Activated naive CD4-positive, alpha-beta T cell treated with anti-CD3 and anti-CD28 coated beads for 36 hours (primary cell): ENCODE data around the gene CNTRL. TPM values are rescaled to one million over a fixed set of nuclear protein-coding genes. Genes with fewer than 3 reads are reported as not detected.
"Not testable (repeated sequence)": the region's sequence is repeated elsewhere in the genome, so short reads cannot be mapped to it uniquely, and the experiment has no call there.

Source experiments
- CTCF ChIA-PET: fragments of 350-600 bp; sonication (Branson Sonifier 250); formaldehyde crosslinking; loops from one replicate; lab custom pipeline; 2021; ENCODE audit warnings: antibody characterized with exemption; lab: Charles Lee
- DNase-seq: peaks from one replicate; pipeline ENCODE4 v3.0.0-alpha.2; 2020
- H3K27ac Mint-ChIP-seq: one replicate; pipeline ENCODE4 v1.8.0; 2021; ENCODE audit warnings: mild to moderate bottlenecking, mixed read lengths
- H3K27me3 Mint-ChIP-seq: one replicate; pipeline ENCODE4 v1.8.0; 2021; ENCODE audit warnings: low read depth, mixed read lengths
- H3K36me3 Mint-ChIP-seq: one replicate; pipeline ENCODE4 v1.8.0; 2021; ENCODE audit warnings: low read depth, mixed read lengths
- H3K4me1 Mint-ChIP-seq: one replicate; pipeline ENCODE4 v1.8.0; 2021; ENCODE audit warnings: low read depth, mixed read lengths
- H3K4me3 Mint-ChIP-seq: one replicate; pipeline ENCODE4 v1.8.0; 2021; ENCODE audit warnings: mild to moderate bottlenecking, moderate library complexity, mixed read lengths
- H3K9me3 Mint-ChIP-seq: one replicate; pipeline ENCODE4 v1.8.0; 2021; ENCODE audit warnings: mixed read lengths
- intact Hi-C: fragments of 100-400 bp; cut with micrococcal nuclease; formaldehyde crosslinking; loops from one replicate; pipeline ENCODE4 v1.15.1; 2023
- total RNA-seq, 2 experiments: library from RNA; stranded (reverse); gene quantifications; one replicate each; pipeline ENCODE4 v1.2.3, GENCODE V29; 2021

The CNTRL gene
- total RNA-seq, 2 experiments from 2014 or later, result 59.4 to 63.6 TPM

DNA sequence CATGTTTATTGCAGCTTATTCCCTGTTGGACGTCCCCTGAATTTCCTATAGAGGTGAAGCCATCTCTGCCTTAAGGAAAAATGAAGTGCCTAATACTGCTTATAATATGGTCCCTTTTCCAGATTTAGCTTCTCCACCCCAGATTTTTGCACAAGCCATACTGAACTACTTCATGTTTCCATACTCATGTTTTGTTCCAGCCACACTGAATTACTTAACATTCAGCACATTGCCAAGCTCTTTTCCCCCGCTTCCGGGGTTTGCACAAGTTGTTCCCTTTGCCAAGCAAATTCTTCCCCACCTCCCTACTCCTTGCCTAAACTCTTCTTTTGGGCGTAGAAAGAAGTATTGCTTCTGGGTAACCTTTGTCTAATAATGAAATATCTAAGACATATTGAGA, 1.7 kb upstream of the CNTRL start:
- Mint-ChIP-seq H3K36me3 (peaks cover 2% of the 10 kb centered on the region), H3K4me3 (peak overlapping the region; percentile 100), H3K4me1 (peaks cover 45% of the 10 kb centered on the region)

DNA sequence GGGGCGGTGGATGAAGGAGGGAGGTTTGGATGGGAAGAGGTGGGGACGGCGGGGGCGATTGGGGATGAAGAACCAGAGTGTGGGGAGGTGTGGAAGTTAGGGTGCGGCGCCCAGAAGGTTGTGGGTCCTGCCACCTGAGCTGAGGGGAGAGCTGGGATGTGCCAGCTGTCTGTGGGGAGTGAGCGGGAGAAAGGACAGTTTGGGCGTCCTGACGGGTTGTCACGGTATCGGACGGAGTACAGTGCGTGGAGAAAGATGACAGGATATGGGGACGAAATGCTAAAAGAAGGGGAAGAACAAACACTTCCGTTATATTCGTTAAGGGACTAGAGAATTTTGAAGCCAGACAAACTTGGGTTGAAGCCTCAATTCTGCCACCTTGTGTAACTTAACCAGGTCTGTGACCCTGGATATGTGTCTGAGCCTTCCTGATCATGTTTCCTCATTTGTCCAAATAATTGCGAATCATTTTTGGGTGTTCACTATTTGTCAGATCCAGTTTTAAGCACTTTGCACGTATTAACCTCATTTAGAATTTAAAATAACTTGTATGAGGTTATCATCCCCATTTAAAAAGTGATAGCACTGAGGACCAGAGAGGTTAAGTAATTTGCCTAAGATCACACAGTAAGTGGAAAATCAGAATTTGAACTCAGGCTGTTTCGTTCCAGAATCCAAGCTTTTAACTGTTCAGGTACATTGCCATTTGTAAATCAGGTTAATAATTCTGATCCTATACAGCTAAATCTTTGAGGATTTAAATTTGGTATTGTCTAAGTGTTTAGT, 689 bp downstream of the CNTRL start:
- peak overlapping the region; percentile 100 for H3K4me3 Mint-ChIP-seq
- peaks cover 47% of the 10 kb centered on the region for H3K4me1 Mint-ChIP-seq
- peaks cover 3% of the 10 kb centered on the region for H3K9me3 Mint-ChIP-seq
- H3K27ac Mint-ChIP-seq, result peak overlapping the region; percentile 94
- peaks cover 8% of the 10 kb centered on the region for H3K36me3 Mint-ChIP-seq
- peak; percentile 33 for DNase-seq
- CTCF ChIA-PET, result interaction anchor here (0.8 to 1.8 kb wide), 4 partner anchors 15 to 320 kb away, joined by 3 to 6 read pairs (median 4); no protein-coding TSS in a partner anchor
- intact Hi-C loops, result loop anchor here (1.0 to 10.0 kb wide), 5 partner anchors 94 to 461 kb away; partner anchors contain the start of gene TRAF1
- no peaks in the 10 kb centered on the region for H3K27me3 Mint-ChIP-seq

More for the DNA sequence above, 1.7 kb upstream of the CNTRL start:
- Mint-ChIP-seq H3K9me3 (peaks cover 8% of the 10 kb centered on the region), H3K27me3 (no peaks in the 10 kb centered on the region), H3K27ac (peak overlapping the region; percentile 11)
- intact Hi-C loops, result loop anchor here (10.0 kb wide), 1 partner anchor 458 kb away; no protein-coding TSS in a partner anchor
- CTCF ChIA-PET, result interaction anchor here (0.6 to 5.0 kb wide), 4 partner anchors 13 to 380 kb away, joined by 3 to 24 read pairs (median 4); no protein-coding TSS in a partner anchor
- no peak for DNase-seq

DNA sequence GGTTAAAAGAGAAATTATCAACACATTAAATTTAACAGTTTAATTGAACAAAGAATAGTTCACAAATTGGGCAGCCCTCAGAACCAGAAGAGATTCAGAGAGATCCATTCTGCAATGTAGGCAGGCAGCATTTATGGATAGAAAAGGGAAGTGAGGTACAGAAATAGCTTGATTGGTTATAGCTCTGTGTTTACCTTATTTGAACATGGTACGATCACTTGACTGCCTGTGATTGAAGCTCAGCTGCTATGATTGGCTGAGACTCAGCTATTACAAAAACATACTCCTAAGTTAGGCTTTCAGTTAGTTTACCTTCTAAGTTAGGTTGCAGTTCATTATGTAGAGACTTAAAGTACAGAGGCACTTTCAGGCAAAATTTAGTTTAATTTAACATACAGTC, 7.3 kb downstream of the CNTRL start:
- CTCF ChIA-PET, result interaction anchor here (1.3 to 2.1 kb wide), 2 partner anchors 11 to 22 kb away, joined by 6 to 7 read pairs; no protein-coding TSS in a partner anchor
- H3K27ac Mint-ChIP-seq, result no peak overlapping the region
- no peak overlapping the region for H3K4me3 Mint-ChIP-seq
- peaks cover 29% of the 10 kb centered on the region for H3K36me3 Mint-ChIP-seq
- H3K27me3 Mint-ChIP-seq, result no peaks in the 10 kb centered on the region
- H3K9me3 Mint-ChIP-seq, result no peaks in the 10 kb centered on the region
- peaks cover 14% of the 10 kb centered on the region for H3K4me1 Mint-ChIP-seq
- intact Hi-C loops, result no loop called here
- DNase-seq, result no peak

DNA sequence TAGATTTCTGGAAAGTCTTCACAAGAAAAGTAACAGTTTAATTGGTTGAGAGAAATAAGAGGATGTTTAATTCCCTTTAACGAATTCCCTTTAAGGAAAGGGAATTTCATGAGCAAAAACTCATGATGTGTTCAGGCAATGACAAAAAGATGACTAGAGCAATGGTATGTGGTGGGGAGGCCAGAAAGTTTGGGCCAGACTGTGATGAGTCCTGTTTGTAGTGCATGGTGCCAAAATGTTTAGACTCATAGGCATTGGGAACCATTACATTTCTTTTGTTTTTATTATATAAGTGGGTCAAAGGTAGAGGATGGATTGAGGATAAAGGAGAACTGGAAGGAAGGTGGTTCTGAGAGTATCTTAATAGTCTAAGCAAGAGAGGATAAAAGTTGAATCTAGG, 10.9 kb downstream of the CNTRL start:
- Mint-ChIP-seq H3K27ac (no peak overlapping the region), H3K36me3 (peaks cover 36% of the 10 kb centered on the region)
- CTCF ChIA-PET, result no interaction called here

DNA sequence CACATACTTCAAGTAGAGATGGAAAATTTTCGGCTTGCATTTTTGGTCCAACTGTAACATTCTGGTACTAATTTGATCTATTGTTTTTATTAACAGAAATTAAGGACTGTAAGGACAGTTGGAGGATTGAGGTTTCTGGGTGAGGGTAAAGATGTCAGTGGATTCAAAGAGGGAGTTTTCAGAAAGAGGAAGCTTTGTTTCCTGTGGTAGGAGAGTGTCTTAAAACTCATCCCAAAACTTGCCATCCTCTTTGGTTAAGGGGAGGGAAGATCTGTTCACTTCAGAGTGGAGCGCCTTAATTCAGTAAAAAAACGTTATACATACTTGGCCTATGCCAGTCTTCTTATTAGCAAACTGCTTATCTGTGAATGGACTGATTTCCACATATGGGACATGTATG, 13.8 kb downstream of the CNTRL start:
- no peak for DNase-seq
- no peak overlapping the region for H3K4me3 Mint-ChIP-seq
- H3K9me3 Mint-ChIP-seq, result no peaks in the 10 kb centered on the region
- peaks cover 45% of the 10 kb centered on the region for H3K36me3 Mint-ChIP-seq
- CTCF ChIA-PET, result interaction anchor here (0.6 to 1.6 kb wide), 4 partner anchors 28 to 172 kb away, joined by 3 read pairs; no protein-coding TSS in a partner anchor
- no peaks in the 10 kb centered on the region for H3K27me3 Mint-ChIP-seq
- H3K4me1 Mint-ChIP-seq, result peaks cover 18% of the 10 kb centered on the region
- intact Hi-C loops, result no loop called here
- no peak overlapping the region for H3K27ac Mint-ChIP-seq

More for the DNA sequence above, 10.9 kb downstream of the CNTRL start:
- intact Hi-C loops, result no loop called here
- no peak for DNase-seq
- Mint-ChIP-seq H3K27me3 (no peaks in the 10 kb centered on the region), H3K9me3 (no peaks in the 10 kb centered on the region), H3K4me3 (no peak overlapping the region), H3K4me1 (peaks cover 18% of the 10 kb centered on the region)

DNA sequence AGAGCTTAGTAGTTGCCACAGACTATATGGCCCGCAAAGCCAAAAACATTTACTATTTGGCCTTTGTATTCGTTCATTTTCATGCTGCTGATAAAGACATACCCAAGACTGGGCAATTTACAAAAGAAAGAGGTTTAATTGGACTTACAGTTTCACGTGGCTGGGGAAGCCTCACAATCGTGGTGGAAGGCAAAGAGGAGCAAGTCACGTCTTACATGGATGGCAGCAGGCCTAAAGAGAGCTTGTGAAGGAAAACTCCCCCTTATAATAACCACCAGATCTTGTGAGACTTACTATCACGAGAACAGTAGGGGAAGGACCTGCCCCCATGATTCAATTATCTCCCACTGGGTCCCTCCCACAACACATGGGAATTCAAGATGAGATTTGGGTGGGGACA, 16.0 kb downstream of the CNTRL start:
- peaks cover 13% of the 10 kb centered on the region for H3K4me1 Mint-ChIP-seq
- H3K4me3 Mint-ChIP-seq, H3K27ac Mint-ChIP-seq, intact Hi-C loops, H3K9me3 Mint-ChIP-seq, H3K27me3 Mint-ChIP-seq, DNase-seq: not testable (repeated sequence)
- CTCF ChIA-PET, result interaction anchor here (0.6 kb wide), 1 partner anchor 31 kb away, joined by 3 read pairs; no protein-coding TSS in a partner anchor
- peaks cover 48% of the 10 kb centered on the region for H3K36me3 Mint-ChIP-seq

DNA sequence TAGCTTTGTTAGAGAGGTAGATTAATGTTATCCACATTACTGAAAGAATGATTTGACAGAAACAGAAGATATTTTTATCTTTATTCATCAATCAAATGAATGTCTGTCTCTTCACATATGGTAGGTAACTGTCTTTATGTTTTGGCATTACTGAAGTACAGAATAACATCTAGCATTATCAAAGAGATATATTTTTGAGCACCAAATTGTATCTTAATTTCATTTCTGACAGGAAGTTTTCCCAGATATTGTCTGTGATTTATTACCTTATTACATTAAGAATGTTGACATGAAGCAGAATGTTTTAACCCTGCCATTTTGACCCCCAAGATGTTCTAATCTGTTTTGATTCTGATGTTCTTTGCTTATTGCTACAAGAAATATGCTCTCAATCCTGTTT, 20.3 kb downstream of the CNTRL start:
- Mint-ChIP-seq H3K9me3 (no peaks in the 10 kb centered on the region), H3K36me3 (peaks cover 56% of the 10 kb centered on the region), H3K4me1 (no peaks in the 10 kb centered on the region), H3K27ac (no peak overlapping the region), H3K4me3 (no peak overlapping the region), H3K27me3 (no peaks in the 10 kb centered on the region)
- intact Hi-C loops, result no loop called here
- DNase-seq, result no peak
- CTCF ChIA-PET, result no interaction called here

DNA sequence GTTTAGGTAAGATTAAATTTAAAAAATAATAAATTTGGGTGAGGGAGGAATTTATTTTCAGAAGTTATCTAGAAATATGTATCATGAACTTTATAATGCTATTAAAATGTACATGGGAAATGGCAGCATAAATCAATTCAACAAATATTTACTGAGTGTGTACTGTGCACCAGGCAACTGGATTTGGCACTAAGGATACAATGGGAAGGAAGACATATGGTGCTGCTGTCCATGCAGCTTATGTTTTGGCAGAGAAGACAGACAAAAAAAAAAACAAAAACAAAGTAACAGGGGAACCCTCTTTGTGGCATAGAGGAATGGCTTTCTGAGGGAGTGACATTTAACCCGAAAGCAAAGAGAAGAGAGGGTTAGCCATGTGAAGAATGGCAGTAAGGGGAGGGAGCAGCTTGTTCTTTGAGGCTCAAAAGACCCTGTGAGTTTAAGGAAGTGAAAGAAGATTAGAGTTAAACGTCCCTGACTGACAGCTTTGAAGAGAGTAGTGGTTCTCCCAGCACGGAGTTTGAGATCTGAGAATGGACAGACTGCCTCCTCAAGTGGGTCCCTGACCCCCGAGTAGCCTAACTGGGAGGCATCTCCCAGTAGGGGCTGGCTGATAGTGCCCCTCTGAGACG, 23.9 kb downstream of the CNTRL start:
- no peak for DNase-seq
- H3K4me3 Mint-ChIP-seq, result no peak overlapping the region
- peaks cover 16% of the 10 kb centered on the region for H3K9me3 Mint-ChIP-seq
- H3K27me3 Mint-ChIP-seq, result no peaks in the 10 kb centered on the region
- intact Hi-C loops, result no loop called here
- no peaks in the 10 kb centered on the region for H3K4me1 Mint-ChIP-seq
- H3K27ac Mint-ChIP-seq, result no peak overlapping the region
- peaks cover 63% of the 10 kb centered on the region for H3K36me3 Mint-ChIP-seq
- CTCF ChIA-PET, result interaction anchor here (0.6 kb wide), 1 partner anchor 13 kb away, joined by 3 read pairs; no protein-coding TSS in a partner anchor

DNA sequence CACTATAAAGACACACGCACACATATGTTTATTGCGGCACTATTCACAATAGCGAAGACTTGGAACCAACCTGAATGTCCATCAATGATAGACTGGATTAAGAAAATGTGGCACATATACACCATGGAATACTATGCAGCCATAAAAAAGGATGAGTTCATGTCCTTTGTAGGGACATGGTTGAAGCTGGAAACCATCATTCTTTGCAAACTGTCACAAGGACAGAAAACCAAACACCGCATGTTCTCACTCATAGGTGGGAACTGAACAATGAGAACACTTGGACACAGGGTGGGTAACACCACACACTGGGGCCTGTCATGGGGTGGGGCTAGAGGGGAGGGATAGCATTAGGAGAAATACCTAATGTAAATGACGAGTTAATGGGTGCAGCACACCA, 29.3 kb downstream of the CNTRL start:
- H3K27ac Mint-ChIP-seq, H3K27me3 Mint-ChIP-seq, intact Hi-C loops, DNase-seq, H3K4me1 Mint-ChIP-seq, H3K4me3 Mint-ChIP-seq: not testable (repeated sequence)
- CTCF ChIA-PET, result interaction anchor here (0.7 kb wide), 1 partner anchor 95 kb away, joined by 3 read pairs; no protein-coding TSS in a partner anchor
- Mint-ChIP-seq H3K36me3 (peaks cover 47% of the 10 kb centered on the region), H3K9me3 (peaks cover 16% of the 10 kb centered on the region)

DNA sequence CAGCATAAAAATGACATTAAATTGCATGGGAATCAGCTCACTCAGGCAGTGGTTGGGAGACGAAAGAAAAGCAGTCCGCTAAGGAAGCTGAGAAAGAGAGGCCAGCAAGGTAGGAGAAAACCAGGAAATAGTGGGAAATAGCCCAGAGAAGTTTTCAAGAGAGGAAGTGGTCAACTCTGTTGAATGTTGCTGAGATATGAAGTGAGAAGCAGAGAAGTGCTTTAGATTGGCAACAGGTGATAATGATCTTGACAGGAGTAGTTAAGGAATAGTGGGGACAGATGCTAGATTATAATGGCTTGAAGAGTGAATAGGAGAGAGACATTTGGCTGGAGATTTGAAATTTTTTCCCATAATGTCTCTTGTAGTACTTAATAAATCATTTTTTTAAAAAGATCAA, 30.8 kb downstream of the CNTRL start:
- peaks cover 16% of the 10 kb centered on the region for H3K9me3 Mint-ChIP-seq
- DNase-seq, result no peak
- H3K4me1 Mint-ChIP-seq, result peaks cover 6% of the 10 kb centered on the region
- peaks cover 38% of the 10 kb centered on the region for H3K36me3 Mint-ChIP-seq
- intact Hi-C loops, result no loop called here
- H3K27ac Mint-ChIP-seq, result no peak overlapping the region
- H3K27me3 Mint-ChIP-seq, result no peaks in the 10 kb centered on the region
- H3K4me3 Mint-ChIP-seq, result no peak overlapping the region
- CTCF ChIA-PET, result no interaction called here

DNA sequence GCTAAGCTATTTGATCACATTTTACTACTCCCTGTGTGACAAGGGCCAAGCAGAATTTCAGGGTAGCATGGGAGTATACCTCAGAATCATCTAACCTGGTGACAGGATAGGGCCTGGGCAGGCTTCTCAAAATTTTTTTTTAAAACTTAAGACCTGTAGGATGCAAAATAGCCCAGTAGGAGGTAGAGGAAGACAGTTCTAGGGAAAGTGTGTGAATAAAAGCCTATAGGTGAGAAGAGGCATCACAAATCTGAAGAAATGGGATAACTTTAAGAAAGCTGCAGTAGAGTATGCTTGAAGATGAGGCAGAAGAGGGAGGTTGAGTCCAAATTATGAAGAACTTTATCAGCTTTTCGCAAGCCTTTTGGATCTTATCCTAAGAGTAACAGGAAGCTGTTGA, 32.3 kb downstream of the CNTRL start:
- Mint-ChIP-seq H3K27me3 (no peaks in the 10 kb centered on the region), H3K4me1 (peaks cover 6% of the 10 kb centered on the region), H3K4me3 (no peak overlapping the region), H3K9me3 (peaks cover 5% of the 10 kb centered on the region), H3K36me3 (peaks cover 27% of the 10 kb centered on the region), H3K27ac (peak overlapping the region; percentile 21)
- intact Hi-C loops, result no loop called here
- DNase-seq, result no peak
- CTCF ChIA-PET, result interaction anchor here (0.9 kb wide), 1 partner anchor 209 kb away, joined by 3 read pairs; no protein-coding TSS in a partner anchor

DNA sequence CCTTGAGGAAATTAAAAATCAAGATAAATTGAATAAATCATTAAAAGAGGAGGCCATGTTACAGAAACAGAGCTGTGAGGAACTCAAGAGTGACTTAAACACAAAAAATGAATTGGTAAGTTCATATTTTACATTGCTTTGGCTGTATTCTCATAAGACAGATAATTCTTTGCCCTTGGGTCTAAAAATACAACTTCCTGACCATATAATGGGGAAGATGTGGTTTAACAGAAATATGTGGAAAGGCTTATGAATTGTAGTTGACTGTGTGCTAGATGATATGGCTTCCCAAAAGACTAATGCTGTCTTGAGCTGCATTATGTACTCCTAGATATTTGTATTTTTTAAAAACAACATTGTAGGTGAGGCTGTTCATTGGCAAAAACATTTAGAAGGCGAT, 33.1 kb downstream of the CNTRL start:
- Mint-ChIP-seq H3K36me3 (peaks cover 21% of the 10 kb centered on the region), H3K27me3 (no peaks in the 10 kb centered on the region), H3K9me3 (no peaks in the 10 kb centered on the region), H3K4me3 (no peak overlapping the region), H3K4me1 (peaks cover 6% of the 10 kb centered on the region), H3K27ac (no peak overlapping the region)
- CTCF ChIA-PET, result no interaction called here
- no peak for DNase-seq
- intact Hi-C loops, result no loop called here
